Endothelial cell of hepatic sinusoid (primary cell): Measurements from ENCODE around the gene CCDC85C.

Experiments
- in situ Hi-C: cut with HindIII; loops from 2 replicates; pipeline ENCODE4 v1.10.0; 2017; ENCODE audit warnings: low sequenced_read_pairs

CCDC85C gene

GRCh38 chr14:99529899-99530298 is 74.1 kb downstream of the CCDC85C start:
- in situ Hi-C loops = no loop called here

GRCh38 chr14:99527427-99528076 is 76.5 kb downstream of the CCDC85C start:
- in situ Hi-C loops = no loop called here

GRCh38 chr14:99527026-99527425 is 77.0 kb downstream of the CCDC85C start:
- in situ Hi-C loops = no loop called here

GRCh38 chr14:99525699-99526080 is 78.3 kb downstream of the CCDC85C start:
- in situ Hi-C loops = no loop called here

- in situ Hi-C loops = no loop called here
These were observed 79.0 kb downstream of the CCDC85C start for GRCh38 chr14:99524804-99525698.

- in situ Hi-C loops = no loop called here
These were observed 79.8 kb downstream of the CCDC85C start for GRCh38 chr14:99524091-99524661.

GRCh38 chr14:99523704-99524055 is 80.3 kb downstream of the CCDC85C start:
- in situ Hi-C loops = no loop called here

- in situ Hi-C loops = no loop called here
These were observed 80.9 kb downstream of the CCDC85C start for GRCh38 chr14:99522934-99523703.

GRCh38 chr14:99522457-99522891 is 81.5 kb downstream of the CCDC85C start:
- in situ Hi-C loops = no loop called here

GRCh38 chr14:99522025-99522401 is 82.0 kb downstream of the CCDC85C start:
- in situ Hi-C loops = no loop called here

- in situ Hi-C loops = no loop called here
These were observed 82.6 kb downstream of the CCDC85C start for GRCh38 chr14:99521176-99522024.

GRCh38 chr14:99520571-99521081 is 83.4 kb downstream of the CCDC85C start:
- in situ Hi-C loops = no loop called here

GRCh38 chr14:99519931-99520421 is 84.0 kb downstream of the CCDC85C start:
- in situ Hi-C loops = no loop called here

- in situ Hi-C loops = no loop called here
These were observed 84.6 kb downstream of the CCDC85C start for GRCh38 chr14:99519347-99519881.

- in situ Hi-C loops = no loop called here
These were observed 85.3 kb downstream of the CCDC85C start for GRCh38 chr14:99518441-99519346.

GRCh38 chr14:99517643-99518381 is 86.2 kb downstream of the CCDC85C start:
- in situ Hi-C loops = no loop called here

- in situ Hi-C loops = no loop called here
These were observed 87.0 kb downstream of the CCDC85C start for GRCh38 chr14:99516871-99517642.
